ENCODE results near the gene ARMC5.

ARMC5 gene

GRCh38 chr16:31474173-31474714 is 14.9 kb downstream of the ARMC5 start:
- Histone ChIP-seq H3K4me3 (ENCODE audit: low read depth, low read length, poor library complexity, severe bottlenecking) (no peak overlapping the region), H3K9ac (ENCODE audit: low read length) (no peak overlapping the region), H4K20me1 (ENCODE audit: insufficient read depth, low read length) (no peaks in the 10 kb centered on the region), H3K4me2 (ENCODE audit: low read length) (no peak overlapping the region), H3K4me1 (ENCODE audit: insufficient read depth, low read length, severe bottlenecking) (peaks cover 6% of the 10 kb centered on the region), H2AFZ (ENCODE audit: low read length) (no peak overlapping the region), H3K36me3 (ENCODE audit: insufficient read depth, low read length) (no peaks in the 10 kb centered on the region), H3F3A (ENCODE audit: insufficient read depth, low read length) (no peaks in the 10 kb centered on the region), H3K27ac (ENCODE audit: low read depth, low read length, poor library complexity, severe bottlenecking) (no peak overlapping the region), H3K79me2 (ENCODE audit: insufficient read depth, low read length) (no peaks in the 10 kb centered on the region), H3K9me2 (ENCODE audit: low read depth, low read length) (no peaks in the 10 kb centered on the region), H3K27me3 (ENCODE audit: insufficient read depth, low read length) (peaks cover 4% of the 10 kb centered on the region; the same call in 1 of the 2 replicates), H3K9me3 (ENCODE audit: low read length) (no peaks in the 10 kb centered on the region)
- TF ChIP-seq CTCF (IDR thresholded peaks at IDR 0.05; ENCODE audit: low read length) (no peak), EZH2 (IDR thresholded peaks at IDR 0.05; ENCODE audit: borderline replicate concordance, low read length) (no peak)

DNA sequence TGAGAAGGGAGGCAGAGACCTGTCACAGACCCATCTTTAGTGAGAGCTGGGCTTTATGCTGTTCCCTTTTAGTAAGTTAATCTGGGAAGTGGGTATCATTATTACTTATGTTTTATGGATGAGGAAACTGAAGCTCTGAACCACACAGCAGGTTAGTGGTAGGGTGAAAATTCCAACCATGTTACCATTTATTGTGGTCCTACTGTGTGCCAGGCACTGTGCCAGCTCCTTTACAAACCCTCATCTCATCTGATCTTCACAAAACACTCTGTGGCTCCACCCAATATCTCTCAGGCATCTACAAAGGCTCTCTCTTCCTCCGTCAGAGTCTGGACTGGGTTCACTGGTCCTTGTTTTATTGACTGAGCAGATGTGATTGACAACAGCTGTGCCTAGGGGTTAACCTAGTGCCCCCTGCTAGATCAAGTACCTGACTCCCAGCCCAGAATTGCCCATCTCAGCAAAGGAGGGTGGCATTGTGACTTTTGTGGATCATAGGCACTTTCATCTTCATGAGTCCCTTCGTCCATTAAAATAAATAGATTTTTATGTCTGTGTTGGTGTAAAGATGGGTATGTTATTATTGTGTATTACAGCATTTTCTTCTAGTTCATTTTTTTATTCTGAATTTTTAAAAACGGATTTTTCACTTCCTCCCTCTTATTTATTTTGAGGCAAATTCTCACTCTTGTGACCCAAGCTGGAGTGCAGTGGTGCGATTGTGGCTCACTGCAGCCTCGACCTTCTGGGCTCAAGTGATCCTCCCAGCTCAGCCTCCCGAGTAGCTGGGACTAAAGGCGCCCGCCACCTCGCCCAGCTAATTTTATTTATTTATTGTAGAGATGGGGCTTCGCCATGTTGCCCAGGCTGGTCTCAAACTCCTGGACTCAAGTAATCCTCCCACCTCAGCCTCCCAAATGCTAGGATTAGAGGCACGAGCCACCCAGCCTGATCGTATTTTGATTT is 15.8 kb downstream of the ARMC5 start:
- Histone ChIP-seq H3K36me3 (ENCODE audit: insufficient read depth, low read length) (no peaks in the 10 kb centered on the region), H3K4me3 (ENCODE audit: low read depth, low read length, poor library complexity, severe bottlenecking) (no peak overlapping the region), H4K20me1 (ENCODE audit: insufficient read depth, low read length) (no peaks in the 10 kb centered on the region), H2AFZ (ENCODE audit: low read length) (no peak overlapping the region), H3K27ac (ENCODE audit: low read depth, low read length, poor library complexity, severe bottlenecking) (no peak overlapping the region), H3K79me2 (ENCODE audit: insufficient read depth, low read length) (no peaks in the 10 kb centered on the region), H3K9me2 (ENCODE audit: low read depth, low read length) (no peaks in the 10 kb centered on the region), H3K27me3 (ENCODE audit: insufficient read depth, low read length) (peaks cover 4% of the 10 kb centered on the region; the same call in 1 of the 2 replicates), H3K4me2 (ENCODE audit: low read length) (no peak overlapping the region), H3K9me3 (ENCODE audit: low read length) (no peaks in the 10 kb centered on the region), H3K9ac (ENCODE audit: low read length) (no peak overlapping the region), H3K4me1 (ENCODE audit: insufficient read depth, low read length, severe bottlenecking) (peaks cover 6% of the 10 kb centered on the region), H3F3A (ENCODE audit: insufficient read depth, low read length) (no peaks in the 10 kb centered on the region)
- no peak for TF ChIP-seq EZH2 (IDR thresholded peaks at IDR 0.05; ENCODE audit: borderline replicate concordance, low read length)
- TF ChIP-seq CTCF (IDR thresholded peaks at IDR 0.05; ENCODE audit: low read length), result no peak

- no peak overlapping the region for H2AFZ ChIP-seq (ENCODE audit: low read length)
- no peak overlapping the region for H3K4me2 ChIP-seq (ENCODE audit: low read length)
- no peak overlapping the region for H3K4me3 ChIP-seq (ENCODE audit: low read depth, low read length, poor library complexity, severe bottlenecking)
- no peak for TF ChIP-seq EZH2 (IDR thresholded peaks at IDR 0.05; ENCODE audit: borderline replicate concordance, low read length)
- no peak for TF ChIP-seq CTCF (IDR thresholded peaks at IDR 0.05; ENCODE audit: low read length)
- H3K9me2 ChIP-seq (ENCODE audit: low read depth, low read length), result no peaks in the 10 kb centered on the region
- H3K27ac ChIP-seq (ENCODE audit: low read depth, low read length, poor library complexity, severe bottlenecking), result no peak overlapping the region
- H3K27me3 ChIP-seq (ENCODE audit: insufficient read depth, low read length), result peaks cover 4% of the 10 kb centered on the region
- H3K9me3 ChIP-seq (ENCODE audit: low read length), result no peaks in the 10 kb centered on the region
- H3K36me3 ChIP-seq (ENCODE audit: insufficient read depth, low read length), result no peaks in the 10 kb centered on the region
- H3K9ac ChIP-seq (ENCODE audit: low read length), result no peak overlapping the region
- no peaks in the 10 kb centered on the region for H3F3A ChIP-seq (ENCODE audit: insufficient read depth, low read length)
- peaks cover 6% of the 10 kb centered on the region for H3K4me1 ChIP-seq (ENCODE audit: insufficient read depth, low read length, severe bottlenecking)
- H3K79me2 ChIP-seq (ENCODE audit: insufficient read depth, low read length), result no peaks in the 10 kb centered on the region
- no peaks in the 10 kb centered on the region for H4K20me1 ChIP-seq (ENCODE audit: insufficient read depth, low read length)
These were observed 16.6 kb downstream of the ARMC5 start for GRCh38 chr16:31475946-31476302.

Data from OCI-LY1 (cell line).